Measurements from ENCODE around the gene IGIP. TPM values are rescaled to one million over a fixed set of nuclear protein-coding genes. Genes with fewer than 3 reads are reported as not detected.

Gene IGIP
- total and polyA plus RNA-seq, 4 donors = 2.3 to 11.8 (median 3.7) TPM

GRCh38 chr5:140174465-140175366 is 49.0 kb downstream of the IGIP start, which contains the start of gene CYSTM1:
TSS of gene CYSTM1 (plus strand) at chr5:140175188. CDS start at chr5:140194466, 19,278 bp downstream.
- H3K9ac ChIP-seq (ENCODE audit: low read depth in 1 of 2, low read length in 2 of 2) = peak within 1 kb of the TSS; percentile 67 to 95
- H3K27ac ChIP-seq (ENCODE audit: low read depth in 1 of 2, low read length in 2 of 2) = peak within 1 kb of the TSS; percentile 96 to 98
- TF ChIP-seq ATF3 (IDR thresholded peaks at IDR 0.05) = no peak
- TF ChIP-seq TAF1 (conservative IDR thresholded peaks at IDR 0.05) = peak; percentile 89
- peak in 1 of 2 donors; percentile 80 for TF ChIP-seq GABPA (IDR thresholded peaks at IDR 0.05 in 1 of 2, conservative IDR thresholded peaks at IDR 0.05 in 1 of 2)
- no peak for TF ChIP-seq EGR1 (IDR thresholded peaks at IDR 0.05; ENCODE audit: low read depth in 2 of 2)
- TF ChIP-seq JUND (IDR thresholded peaks at IDR 0.05) = no peak
- TF ChIP-seq SP1 (IDR thresholded peaks at IDR 0.05) = peak; percentile 59
- peak; percentile 62 for TF ChIP-seq REST (IDR thresholded peaks at IDR 0.05)
- TF ChIP-seq RXRA (IDR thresholded peaks at IDR 0.05) = peak in 1 of 2 donors; percentile 5
- TF ChIP-seq HNF4A (conservative IDR thresholded peaks at IDR 0.05) = no peak
- peak; percentile 14 for TF ChIP-seq YY1 (IDR thresholded peaks at IDR 0.05)
- H3K27me3 ChIP-seq (ENCODE audit: control insufficient read depth in 4 of 4, insufficient read depth in 4 of 4, low read length in 3 of 4) = no peaks in the 10 kb centered on the region
- H3K4me1 ChIP-seq (ENCODE audit: control insufficient read depth in 4 of 4, insufficient read depth in 4 of 4, low read length in 3 of 4) = peaks cover 0 to 10% (median 5%) of the 10 kb centered on the region in 4 donors
- no peaks in the 10 kb centered on the region for H3K9me3 ChIP-seq (ENCODE audit: control insufficient read depth in 4 of 4, low read length in 3 of 4)
- DNase-seq (ENCODE audit: low spot score) = peak; percentile 97
- 4% methylated on average over 61 of the region's 61 CpGs for WGBS
- H3K36me3 ChIP-seq (ENCODE audit: control insufficient read depth in 4 of 4, insufficient read depth in 3 of 4, low read depth in 1 of 4, low read length in 3 of 4) = no peaks in the 10 kb centered on the region
- H3K4me3 ChIP-seq (ENCODE audit: low read depth in 1 of 3, low read length in 3 of 3) = peak within 1 kb of the TSS; percentile 50 to 91 (median 84)

- TF ChIP-seq RXRA (IDR thresholded peaks at IDR 0.05) = peak in 1 of 2 donors; percentile 8
- TF ChIP-seq RAD21 (IDR thresholded peaks at IDR 0.05) = peak in 1 of 2 donors; percentile 48
- peak; percentile 29 for TF ChIP-seq HNF4A (conservative IDR thresholded peaks at IDR 0.05)
- TF ChIP-seq EGR1 (IDR thresholded peaks at IDR 0.05; ENCODE audit: low read depth in 2 of 2) = no peak
- TF ChIP-seq NR2F2 (IDR thresholded peaks at IDR 0.05) = peak; percentile 26
- TF ChIP-seq FOXA1 (IDR thresholded peaks at IDR 0.05) = no peak
- Histone ChIP-seq H3K9me3 (ENCODE audit: control insufficient read depth in 4 of 4, low read length in 3 of 4) (no peaks in the 10 kb centered on the region), H3K9ac (ENCODE audit: low read depth in 1 of 2, low read length in 2 of 2) (peak overlapping the region; percentile 67 to 95), H3K36me3 (ENCODE audit: control insufficient read depth in 4 of 4, insufficient read depth in 3 of 4, low read depth in 1 of 4, low read length in 3 of 4) (no peaks in the 10 kb centered on the region), H3K4me1 (ENCODE audit: control insufficient read depth in 4 of 4, insufficient read depth in 4 of 4, low read length in 3 of 4) (peaks cover 0 to 14% (median 6%) of the 10 kb centered on the region in 4 donors), H3K27me3 (ENCODE audit: control insufficient read depth in 4 of 4, insufficient read depth in 4 of 4, low read length in 3 of 4) (no peaks in the 10 kb centered on the region), H3K27ac (ENCODE audit: low read depth in 1 of 2, low read length in 2 of 2) (peak overlapping the region; percentile 96 to 98), H3K4me3 (ENCODE audit: low read depth in 1 of 3, low read length in 3 of 3) (peak overlapping the region; percentile 50 to 91 (median 84))
- WGBS = under 1% methylated on average over 58 of the region's 58 CpGs
- peak; percentile 67 for DNase-seq (ENCODE audit: low spot score)
These were observed 49.8 kb downstream of the IGIP start for GRCh38 chr5:140175367-140176030.

All from liver (tissue), 9 donors.